Measurements from ENCODE around the gene STAT1.

DNA sequence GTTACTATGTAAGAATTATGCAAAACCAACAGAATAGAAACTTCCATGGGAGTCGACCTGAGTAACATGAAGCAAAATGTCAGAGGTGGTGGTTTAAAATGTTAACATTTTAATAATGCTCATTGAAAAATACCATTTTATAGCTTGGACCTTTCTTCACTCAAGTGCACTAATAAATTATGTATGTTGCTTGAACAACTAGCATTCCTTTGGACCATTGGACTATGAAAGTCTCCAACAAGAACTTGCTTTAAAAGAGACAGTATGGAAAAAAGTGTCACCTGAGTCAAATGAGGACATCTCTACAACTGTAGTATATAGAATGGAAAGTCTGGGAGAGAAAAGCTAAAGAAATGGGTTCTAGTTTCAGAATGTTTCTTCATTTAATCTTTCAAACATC is 81.5 kb downstream of the STAT1 start:
- TF ChIP-seq, protein P1, sequence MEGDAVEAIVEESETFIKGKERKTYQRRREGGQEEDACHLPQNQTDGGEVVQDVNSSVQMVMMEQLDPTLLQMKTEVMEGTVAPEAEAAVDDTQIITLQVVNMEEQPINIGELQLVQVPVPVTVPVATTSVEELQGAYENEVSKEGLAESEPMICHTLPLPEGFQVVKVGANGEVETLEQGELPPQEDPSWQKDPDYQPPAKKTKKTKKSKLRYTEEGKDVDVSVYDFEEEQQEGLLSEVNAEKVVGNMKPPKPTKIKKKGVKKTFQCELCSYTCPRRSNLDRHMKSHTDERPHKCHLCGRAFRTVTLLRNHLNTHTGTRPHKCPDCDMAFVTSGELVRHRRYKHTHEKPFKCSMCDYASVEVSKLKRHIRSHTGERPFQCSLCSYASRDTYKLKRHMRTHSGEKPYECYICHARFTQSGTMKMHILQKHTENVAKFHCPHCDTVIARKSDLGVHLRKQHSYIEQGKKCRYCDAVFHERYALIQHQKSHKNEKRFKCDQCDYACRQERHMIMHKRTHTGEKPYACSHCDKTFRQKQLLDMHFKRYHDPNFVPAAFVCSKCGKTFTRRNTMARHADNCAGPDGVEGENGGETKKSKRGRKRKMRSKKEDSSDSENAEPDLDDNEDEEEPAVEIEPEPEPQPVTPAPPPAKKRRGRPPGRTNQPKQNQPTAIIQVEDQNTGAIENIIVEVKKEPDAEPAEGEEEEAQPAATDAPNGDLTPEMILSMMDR (conservative IDR thresholded peaks at IDR 0.05; ENCODE audit: low read depth, low read length), result no peak
- TF ChIP-seq EZH2 (IDR thresholded peaks at IDR 0.05; ENCODE audit: borderline replicate concordance, low read depth, low read length, poor library complexity, severe bottlenecking), result no peak
